BLaER1 treated with 17β-estradiol and CSF1 and Interleukin-3, amounts not matched to agents 10 nM and 100 nM (cell line): ENCODE data around the gene CALCA.
"Not testable (repeated sequence)": the region's sequence is repeated elsewhere in the genome, so short reads cannot be mapped to it uniquely, and the experiment has no call there.

Experiments used
- H3K27ac ChIP-seq, 11 experiments: shearing (Covaris generic); formaldehyde crosslinking; 2 replicates each; pipeline ENCODE4 v1.8.1; 2022
- H3K27me3 ChIP-seq, 11 experiments: shearing (Covaris generic); formaldehyde crosslinking; 2 replicates each; pipeline ENCODE4 v1.8.1; 2022
- H3K36me3 ChIP-seq, 11 experiments: shearing (Covaris generic); formaldehyde crosslinking; 2 replicates each; pipeline ENCODE4 v1.8.1; 2022
- H3K4me1 ChIP-seq, 10 experiments: shearing (Covaris generic); formaldehyde crosslinking; 2 replicates each; pipeline ENCODE4 v1.8.1; 2022
- H3K4me2 ChIP-seq, 11 experiments: shearing (Covaris generic); formaldehyde crosslinking; 2 replicates each; pipeline ENCODE4 v1.8.1; 2022
- H3K4me3 ChIP-seq, 10 experiments: shearing (Covaris generic); formaldehyde crosslinking; 2 replicates each; pipeline ENCODE4 v1.8.1; 2022
- H3K9ac ChIP-seq, 11 experiments: shearing (Covaris generic); formaldehyde crosslinking; 2 replicates each; pipeline ENCODE4 v1.8.1; 2022
- H3K9me3 ChIP-seq, 11 experiments: shearing (Covaris generic); formaldehyde crosslinking; replicated peaks in 1 of 11; 2 replicates each; pipeline ENCODE4 v1.8.1; 2022
- H4K20me1 ChIP-seq, 11 experiments: shearing (Covaris generic); formaldehyde crosslinking; 2 replicates each; pipeline ENCODE4 v1.8.1; 2022
- Cebpa-rat ChIP-seq, 11 experiments: shearing (Covaris generic); IDR thresholded peaks; 2 replicates each; pipeline ENCODE4 v1.8.1; 2022

Gene CALCA, protein sequence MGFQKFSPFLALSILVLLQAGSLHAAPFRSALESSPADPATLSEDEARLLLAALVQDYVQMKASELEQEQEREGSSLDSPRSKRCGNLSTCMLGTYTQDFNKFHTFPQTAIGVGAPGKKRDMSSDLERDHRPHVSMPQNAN

DNA sequence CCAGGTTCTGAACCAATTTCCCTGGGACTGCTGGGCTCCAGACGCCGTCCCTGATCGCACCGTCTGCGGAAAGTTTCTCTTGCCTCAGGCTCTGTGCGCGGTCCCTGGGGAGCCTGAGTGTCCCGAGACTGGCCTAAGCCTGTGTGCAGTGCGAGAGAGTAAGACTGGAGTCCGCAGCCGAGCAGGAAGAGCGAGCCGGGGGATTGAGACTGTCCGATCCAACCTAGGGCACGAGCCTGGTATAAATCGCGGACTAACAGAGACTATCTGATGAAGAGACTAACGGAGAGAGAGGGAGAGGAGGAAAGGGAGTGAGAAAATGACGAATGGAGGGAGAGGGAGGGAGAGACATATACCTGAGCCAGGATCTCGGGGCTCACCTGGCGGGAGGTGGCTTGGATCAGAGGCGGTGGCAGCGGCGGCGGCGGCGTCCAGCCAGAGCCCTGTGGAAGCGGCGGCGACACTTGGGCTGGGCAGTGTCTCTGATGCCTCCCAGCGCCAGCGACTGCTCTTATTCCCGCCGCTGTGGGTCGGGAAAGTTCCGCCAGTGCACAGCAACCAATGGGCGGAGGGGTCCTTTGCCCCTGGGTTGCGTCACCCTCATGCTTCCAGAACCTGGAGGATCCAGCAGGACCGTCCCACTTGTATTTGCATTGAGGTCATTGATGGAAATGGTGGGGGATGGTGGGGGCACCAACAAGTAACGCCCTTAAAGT, at the start of gene CALCA:
CALCA (minus strand) TSS at position 487 of the 716 bp plus-strand sequence. CDS start 1,159 bp downstream, outside the sequence.
- Histone ChIP-seq H3K27ac (no peak within 1 kb of the TSS), H3K4me2 (peak within 1 kb of the TSS in 9 of 11 experiments; percentile 30 to 56 (median 42); a peak in 13 of 22 replicates), H4K20me1 (peaks cover 0 to 4% (median 0%) of the 10 kb centered on the region in 11 experiments; a peak in 3 of 22 replicates), H3K27me3 (peaks cover 54 to 69% (median 62%) of the 10 kb centered on the region in 11 experiments), H3K4me3 (no peak within 1 kb of the TSS; a peak in 2 of 20 replicates), H3K36me3 (no peaks in the 10 kb centered on the region), H3K9ac (no peak within 1 kb of the TSS), H3K4me1 (peaks cover 5 to 28% (median 20%) of the 10 kb centered on the region in 10 experiments; a peak in 16 of 20 replicates), H3K9me3 (peaks cover 29 to 39% (median 37%) of the 10 kb centered on the region in 11 experiments)
- TF ChIP-seq Cebpa-rat (IDR thresholded peaks at IDR 0.05), result no peak

DNA sequence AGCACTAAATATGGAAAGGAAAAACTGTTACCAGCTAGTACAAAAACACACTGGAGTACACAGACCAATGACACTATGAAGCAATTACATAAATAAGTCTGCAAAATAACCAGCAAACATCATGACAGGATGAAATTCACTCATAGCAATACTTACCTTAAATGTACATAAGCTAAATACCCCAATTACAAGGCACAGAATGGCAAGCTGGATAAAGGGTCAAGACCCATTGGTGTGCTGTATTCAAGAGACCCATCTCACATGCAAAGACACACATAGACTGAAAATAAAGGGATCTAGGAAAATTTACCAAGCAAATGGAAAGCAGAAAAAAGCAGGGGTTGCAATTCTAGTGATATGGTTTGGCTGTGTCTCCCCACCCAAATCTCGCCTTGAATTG, 44.0 kb upstream of the CALCA start:
- Histone ChIP-seq H3K4me1 (no peaks in the 10 kb centered on the region), H3K9me3 (peaks cover 35 to 63% (median 54%) of the 10 kb centered on the region in 11 experiments), H3K4me3 (no peak overlapping the region), H3K4me2 (no peak overlapping the region), H3K9ac (no peak overlapping the region), H3K27me3 (no peaks in the 10 kb centered on the region), H4K20me1 (no peaks in the 10 kb centered on the region), H3K36me3 (no peaks in the 10 kb centered on the region), H3K27ac (no peak overlapping the region)
- no peak for TF ChIP-seq Cebpa-rat (IDR thresholded peaks at IDR 0.05)

- H3K4me3 ChIP-seq, result no peak overlapping the region
- H3K9ac ChIP-seq, result no peak overlapping the region
- H3K27ac ChIP-seq, result no peak overlapping the region
- H3K9me3 ChIP-seq, result peaks cover 17 to 26% (median 24%) of the 10 kb centered on the region in 11 experiments
- no peaks in the 10 kb centered on the region for H4K20me1 ChIP-seq
- no peaks in the 10 kb centered on the region for H3K27me3 ChIP-seq
- no peak overlapping the region for H3K4me2 ChIP-seq
- TF ChIP-seq Cebpa-rat (IDR thresholded peaks at IDR 0.05), result no peak
- no peaks in the 10 kb centered on the region for H3K36me3 ChIP-seq
- no peaks in the 10 kb centered on the region for H3K4me1 ChIP-seq
Observed at GRCh38 chr11:15011776-15012345, 39.7 kb upstream of the CALCA start.

GRCh38 chr11:15010865-15011264, 38.7 kb upstream of the CALCA start:
- Histone ChIP-seq H3K9me3 (peaks cover 7 to 19% (median 14%) of the 10 kb centered on the region in 11 experiments), H3K9ac (no peak overlapping the region), H3K4me3 (no peak overlapping the region), H3K27ac (no peak overlapping the region), H3K27me3 (no peaks in the 10 kb centered on the region), H3K4me1 (no peaks in the 10 kb centered on the region), H3K4me2 (no peak overlapping the region), H3K36me3 (no peaks in the 10 kb centered on the region), H4K20me1 (no peaks in the 10 kb centered on the region)
- TF ChIP-seq Cebpa-rat (IDR thresholded peaks at IDR 0.05), result no peak

GRCh38 chr11:15006139-15006759, 34.1 kb upstream of the CALCA start:
- no peak for TF ChIP-seq Cebpa-rat (IDR thresholded peaks at IDR 0.05)
- H3K4me2 ChIP-seq, result no peak overlapping the region
- no peaks in the 10 kb centered on the region for H3K4me1 ChIP-seq
- no peaks in the 10 kb centered on the region for H3K36me3 ChIP-seq
- H3K4me3 ChIP-seq, result no peak overlapping the region
- peaks cover 0 to 5% (median 0%) of the 10 kb centered on the region in 11 experiments; a peak in 1 of 22 replicates for H3K9me3 ChIP-seq
- no peak overlapping the region for H3K27ac ChIP-seq
- H3K9ac ChIP-seq, result no peak overlapping the region
- no peaks in the 10 kb centered on the region for H3K27me3 ChIP-seq
- H4K20me1 ChIP-seq, result no peaks in the 10 kb centered on the region

DNA sequence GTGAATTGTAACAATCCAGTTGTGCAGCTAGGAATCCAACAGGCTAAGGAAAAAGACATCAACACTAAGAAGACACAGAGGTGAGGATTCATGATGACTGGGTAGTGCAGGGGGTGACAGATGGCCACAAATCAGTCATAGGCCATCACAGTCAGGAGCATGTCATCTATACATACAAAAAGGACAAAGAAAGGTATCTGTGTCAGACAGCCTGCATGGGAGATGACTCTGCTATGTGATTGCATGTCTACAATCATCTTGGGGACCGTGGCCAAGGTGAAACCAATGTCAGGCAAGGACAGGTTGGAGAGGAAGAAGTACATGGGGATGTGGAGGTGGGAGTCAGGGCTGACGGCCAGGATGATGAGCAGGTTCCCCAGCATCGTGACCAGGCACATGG, 16.0 kb upstream of the CALCA start:
- not testable (repeated sequence) for H3K27ac ChIP-seq, H3K27me3 ChIP-seq, H4K20me1 ChIP-seq, H3K4me1 ChIP-seq, H3K4me3 ChIP-seq, H3K36me3 ChIP-seq, H3K9ac ChIP-seq, H3K9me3 ChIP-seq, H3K4me2 ChIP-seq

DNA sequence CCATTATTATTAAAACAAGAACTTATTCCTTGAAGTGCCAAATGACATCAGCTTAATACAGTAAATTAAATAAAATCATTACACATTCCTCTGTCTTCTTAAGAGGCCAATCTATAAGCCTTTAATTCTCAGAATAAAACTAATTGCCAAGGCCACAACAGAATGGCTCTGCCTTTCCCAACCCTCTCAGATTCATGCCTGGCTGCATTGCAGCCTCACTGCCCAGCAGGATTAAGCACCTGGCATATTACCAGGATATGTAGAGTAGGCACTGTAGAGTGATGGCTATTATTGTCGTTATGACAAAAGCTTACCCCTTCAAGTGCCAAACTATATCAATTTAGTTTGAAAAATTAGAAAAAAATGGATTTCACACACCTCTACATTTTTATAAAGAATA, 9.4 kb upstream of the CALCA start:
- TF ChIP-seq Cebpa-rat (IDR thresholded peaks at IDR 0.05), result no peak

GRCh38 chr11:14980854-14981253, 8.7 kb upstream of the CALCA start:
- no peak overlapping the region for H3K4me3 ChIP-seq
- no peak for TF ChIP-seq Cebpa-rat (IDR thresholded peaks at IDR 0.05)
- H3K27me3 ChIP-seq, result peaks cover 4 to 7% (median 5%) of the 10 kb centered on the region in 11 experiments
- H3K4me2 ChIP-seq, result no peak overlapping the region
- no peak overlapping the region for H3K27ac ChIP-seq
- H4K20me1 ChIP-seq, result no peaks in the 10 kb centered on the region
- H3K36me3 ChIP-seq, result no peaks in the 10 kb centered on the region
- H3K9ac ChIP-seq, result no peak overlapping the region
- no peaks in the 10 kb centered on the region for H3K9me3 ChIP-seq
- H3K4me1 ChIP-seq, result no peaks in the 10 kb centered on the region

More for the DNA sequence above, 9.4 kb upstream of the CALCA start:
- H3K27me3 ChIP-seq, result peaks cover 0 to under 1% (median 0%) of the 10 kb centered on the region in 11 experiments; a peak in 1 of 22 replicates
- no peak overlapping the region for H3K4me3 ChIP-seq
- H3K36me3 ChIP-seq, result no peaks in the 10 kb centered on the region
- H3K9me3 ChIP-seq, result no peaks in the 10 kb centered on the region
- H3K4me1 ChIP-seq, result no peaks in the 10 kb centered on the region
- H3K27ac ChIP-seq, result no peak overlapping the region
- no peak overlapping the region for H3K9ac ChIP-seq
- no peak overlapping the region for H3K4me2 ChIP-seq
- no peaks in the 10 kb centered on the region for H4K20me1 ChIP-seq
